SK-N-MC (cell line): ENCODE measurements around the gene APOC3.

Experiments
- EZH2 ChIP-seq: fragments of 200-600 bp; sonication (generic); IDR thresholded peaks from one replicate; pipeline ENCODE4 v1.6.1; 2017; ENCODE audit warnings: antibody characterized with exemption
- POLR2AphosphoS5 ChIP-seq: IDR thresholded peaks from 2 replicates; pipeline ENCODE4 v1.6.1; 2012; ENCODE audit warnings: mild to moderate bottlenecking, low read depth, low read length, borderline replicate concordance

DNA sequence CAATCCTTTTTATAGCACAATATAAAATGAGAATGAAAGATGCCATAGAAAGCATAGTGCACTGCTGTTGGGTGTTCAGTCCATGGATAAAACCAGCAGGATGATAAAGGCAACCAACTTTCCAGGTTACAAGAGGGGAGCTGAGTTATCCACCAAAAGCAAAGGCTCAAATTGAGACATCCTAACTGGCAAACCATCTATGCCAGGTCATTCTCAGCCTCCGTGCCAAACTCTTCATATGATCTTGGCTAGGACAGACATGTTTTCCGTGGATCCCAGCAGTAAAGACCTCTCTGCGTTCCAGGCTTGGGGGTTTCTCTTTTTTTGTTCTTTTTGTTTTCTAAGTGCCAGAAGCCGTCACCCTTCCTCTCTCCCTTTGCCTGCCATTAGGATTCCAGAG is 15.0 kb downstream of the APOC3 start:
- TF ChIP-seq EZH2 (no peak), POLR2AphosphoS5 (no peak)
